ENCODE results near the gene CMIP.
A peak's percentile ranks its signal among the peaks of the same experiment; 100 is the strongest.

Gene CMIP

DNA sequence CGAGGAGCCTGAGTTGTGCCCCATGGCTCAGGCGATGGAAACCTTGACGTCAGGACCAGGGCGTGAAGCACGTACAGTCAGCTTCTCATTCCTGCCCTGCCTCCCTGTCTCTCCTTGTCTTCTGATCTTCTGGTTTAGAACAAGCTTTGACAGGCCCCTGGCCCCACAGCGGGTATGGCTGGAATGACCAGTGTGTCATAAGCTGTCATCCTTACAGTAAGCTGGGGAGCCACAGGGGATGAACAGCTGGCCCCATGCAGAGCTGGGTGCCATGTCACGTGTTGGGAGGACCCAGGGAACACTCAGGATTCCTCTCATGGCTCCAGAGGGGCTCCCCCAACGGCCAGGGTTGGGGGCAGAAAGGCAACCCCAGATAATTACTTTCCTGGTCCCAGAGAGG, 176.9 kb downstream of the CMIP start:
- DNase-seq (ENCODE audit: low read depth in 2 of 2) = no peak

DNA sequence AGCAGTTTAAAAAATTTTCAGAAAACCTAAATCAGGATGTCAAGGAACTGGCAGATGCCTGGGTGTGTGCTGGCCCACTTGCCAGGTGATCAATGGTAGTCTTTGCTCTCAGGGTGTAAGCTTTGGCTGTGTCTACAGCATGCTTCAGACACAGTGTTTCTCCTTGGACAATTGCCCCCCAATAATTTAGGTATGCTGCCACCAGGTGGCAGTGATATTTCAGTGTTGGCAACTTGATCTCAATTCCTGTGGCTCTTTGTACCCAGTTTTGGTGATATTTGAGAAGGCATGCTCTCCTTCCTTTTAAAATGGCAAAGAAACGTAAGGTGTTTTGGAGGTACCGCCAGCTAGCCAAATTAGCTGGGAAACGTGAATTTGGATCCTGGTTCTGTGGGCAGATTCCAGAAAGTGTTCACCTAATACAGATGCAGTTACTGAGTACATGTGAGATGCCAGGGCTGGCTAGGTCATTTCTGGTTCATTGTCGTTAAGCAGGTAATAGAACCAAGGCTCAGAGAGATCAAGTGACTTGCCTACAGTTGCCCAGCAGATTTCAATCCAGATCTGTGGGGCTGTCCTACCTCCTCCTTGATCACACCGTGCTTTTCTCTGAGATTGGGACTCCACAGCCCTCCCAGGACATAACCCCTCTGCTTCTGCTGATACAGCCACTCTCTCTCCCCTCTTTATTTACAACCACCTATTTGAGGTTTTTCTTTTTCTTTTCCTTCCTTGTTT, 178.9 kb downstream of the CMIP start:
- peak; percentile 35 to 38 for DNase-seq (ENCODE audit: low read depth in 2 of 2)

DNA sequence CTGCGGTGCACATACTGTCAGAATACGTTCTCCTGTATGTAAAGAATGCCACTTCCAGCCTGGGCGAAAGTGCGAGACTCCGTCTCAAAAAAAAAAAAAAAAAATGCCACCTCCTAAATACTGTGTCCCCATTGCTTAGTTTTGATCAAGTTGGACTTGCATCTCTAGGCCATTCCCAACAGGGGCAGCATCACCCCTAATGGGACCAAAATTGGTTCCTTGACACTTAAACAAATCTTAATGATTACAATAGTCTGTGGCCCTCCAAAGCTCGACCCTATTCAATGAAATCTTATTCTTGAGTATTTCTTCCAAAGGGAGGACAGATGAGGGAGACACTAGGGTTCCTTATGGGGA, 179.8 kb downstream of the CMIP start:
- no peak for DNase-seq (ENCODE audit: low read depth in 2 of 2)

GRCh38 chr16:81624760-81625543, 180.3 kb downstream of the CMIP start:
- no peak for DNase-seq (ENCODE audit: low read depth in 2 of 2)

GRCh38 chr16:81625544-81626153, 181.0 kb downstream of the CMIP start:
- DNase-seq (ENCODE audit: low read depth in 2 of 2) = no peak

- DNase-seq (ENCODE audit: low read depth in 2 of 2) = no peak
Measured at GRCh38 chr16:81626181-81626674, 181.6 kb downstream of the CMIP start.

- no peak for DNase-seq (ENCODE audit: low read depth in 2 of 2)
Measured at GRCh38 chr16:81627024-81627423, 182.4 kb downstream of the CMIP start.

GRCh38 chr16:81627729-81628244, 183.2 kb downstream of the CMIP start:
- no peak for DNase-seq (ENCODE audit: low read depth in 2 of 2)

GRCh38 chr16:81629034-81629802, 184.6 kb downstream of the CMIP start:
- no peak for DNase-seq (ENCODE audit: low read depth in 2 of 2)

DNA sequence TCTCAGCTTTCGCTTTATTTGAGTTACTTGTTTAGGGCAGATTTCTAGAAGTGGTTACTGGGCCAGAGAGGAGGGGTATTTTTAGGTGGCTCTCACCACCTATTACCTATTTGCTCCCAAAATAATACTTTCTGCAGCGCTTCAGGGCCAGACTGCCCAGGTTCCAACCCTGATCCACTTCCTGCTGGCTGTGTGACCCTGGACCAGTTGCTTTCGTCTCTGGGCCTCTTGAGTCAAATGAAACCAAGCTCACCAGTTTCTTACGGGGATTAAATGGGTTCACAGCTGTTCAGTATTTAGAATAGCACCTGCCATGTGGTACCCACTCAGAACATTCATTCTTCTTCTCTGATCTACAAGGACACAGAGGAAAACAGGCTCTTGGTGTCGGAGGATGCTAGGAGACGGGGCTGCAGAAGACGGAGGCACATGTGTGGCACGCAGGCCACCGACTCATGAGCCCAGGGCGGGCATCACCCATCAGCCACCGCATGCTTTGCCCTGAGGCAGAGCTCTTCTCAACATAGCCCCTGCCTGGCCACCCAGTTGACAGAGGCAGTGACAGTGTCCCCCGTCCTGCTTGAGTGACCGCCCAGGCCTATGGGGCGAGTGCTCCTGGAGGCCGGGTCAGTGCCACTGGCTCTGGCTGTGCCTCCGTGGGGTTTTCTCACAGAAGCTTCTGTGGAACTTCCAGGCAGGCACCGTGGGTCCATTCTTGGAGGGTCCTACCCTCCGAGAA, 185.5 kb downstream of the CMIP start:
- DNase-seq (ENCODE audit: low read depth in 2 of 2) = no peak

GRCh38 chr16:81630635-81631031, 186.0 kb downstream of the CMIP start:
- no peak for DNase-seq (ENCODE audit: low read depth in 2 of 2)

DNA sequence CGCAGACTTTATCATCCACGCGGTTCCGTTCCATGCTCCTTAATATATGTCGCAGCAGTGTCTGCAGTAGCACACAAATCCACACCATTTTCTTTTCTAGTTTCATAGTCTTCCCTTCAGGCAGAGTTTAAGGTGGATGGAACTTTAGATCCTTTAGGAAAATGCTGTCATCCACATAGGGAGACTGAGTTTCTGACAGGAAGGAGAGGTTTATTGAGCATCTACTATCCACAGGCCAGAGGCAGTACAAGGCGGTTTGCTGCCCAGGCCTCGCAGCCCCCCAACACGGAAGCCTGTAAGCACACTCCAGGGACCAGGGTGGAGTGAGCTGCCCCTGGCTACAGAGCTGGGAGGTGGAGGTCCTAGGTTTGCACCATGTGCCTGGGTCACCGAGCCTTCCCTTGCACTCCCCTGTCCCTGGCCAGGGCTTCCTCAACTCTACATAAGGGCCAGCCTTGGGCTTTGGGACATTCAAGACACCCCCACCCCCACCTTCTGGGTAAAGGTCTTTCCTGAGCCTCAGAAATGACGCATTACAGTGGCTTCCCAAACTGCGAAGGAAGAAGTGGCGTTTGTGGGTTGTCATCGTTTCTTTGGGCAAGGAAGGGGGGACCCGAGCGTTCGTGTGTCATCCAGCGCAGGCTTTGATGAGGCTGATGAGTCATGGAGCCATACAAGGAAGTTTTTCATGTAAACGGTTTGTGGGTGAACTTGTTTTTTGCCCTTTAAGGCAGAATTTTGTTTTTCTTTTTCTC, 188.0 kb downstream of the CMIP start:
- peak; percentile 37 to 39 for DNase-seq (ENCODE audit: low read depth in 2 of 2)

DNA sequence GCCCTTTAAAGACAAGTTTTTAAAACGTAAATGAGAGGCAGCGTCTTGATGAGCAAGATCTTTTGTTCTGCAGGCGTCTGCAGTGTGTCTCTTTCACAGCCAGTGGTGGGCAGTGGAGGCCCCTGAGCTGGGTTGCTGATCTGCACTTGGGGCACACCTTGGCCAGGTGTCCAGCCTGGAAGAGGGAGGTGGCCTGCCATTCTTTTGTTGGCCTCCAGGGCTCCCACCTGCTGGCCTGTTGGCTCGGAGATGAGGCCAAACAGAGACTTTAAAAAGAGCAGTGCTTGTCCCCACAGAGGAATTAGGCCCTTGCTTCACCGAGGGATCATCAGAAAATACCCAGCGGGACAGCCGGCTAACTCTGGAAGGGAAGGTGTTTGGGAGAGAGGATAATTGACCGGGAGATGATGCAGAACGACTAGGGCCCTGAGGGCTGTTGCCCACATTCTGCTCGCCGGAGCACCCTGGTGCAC, 188.6 kb downstream of the CMIP start:
- no peak for DNase-seq (ENCODE audit: low read depth in 2 of 2)

DNA sequence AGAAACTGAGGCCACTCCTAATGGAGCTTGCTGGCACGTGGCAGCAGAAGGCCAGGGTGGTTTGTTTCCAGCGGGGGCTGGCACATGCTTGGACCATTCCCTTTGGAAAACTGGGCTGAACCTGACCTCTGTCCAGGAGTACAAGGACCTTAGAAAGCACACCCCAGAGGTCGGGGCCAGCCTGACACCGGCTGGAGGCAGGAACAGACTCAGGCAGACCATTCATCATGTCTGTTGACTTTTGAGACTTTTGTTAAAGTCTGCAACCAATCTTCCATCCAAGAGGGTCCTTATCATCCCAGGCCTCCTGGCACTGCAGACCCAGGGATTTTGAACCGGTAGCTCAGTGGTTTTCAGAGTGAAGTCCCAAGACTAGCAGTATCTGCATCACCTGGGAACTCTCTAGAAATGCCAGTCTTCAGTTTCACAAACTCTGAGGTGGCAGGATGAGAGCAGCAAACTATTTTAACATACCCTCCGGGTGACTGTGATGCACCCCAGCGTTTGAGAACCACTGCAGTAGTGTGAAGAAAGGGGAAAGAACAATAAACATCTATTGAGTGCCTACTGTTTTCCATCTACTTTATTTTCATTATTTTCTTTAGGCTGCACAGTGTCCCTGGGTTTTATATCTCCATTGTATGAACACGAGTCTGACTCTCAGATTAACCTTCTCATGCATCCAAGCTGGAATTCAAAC, 189.2 kb downstream of the CMIP start:
- DNase-seq (ENCODE audit: low read depth in 2 of 2) = no peak

DNA sequence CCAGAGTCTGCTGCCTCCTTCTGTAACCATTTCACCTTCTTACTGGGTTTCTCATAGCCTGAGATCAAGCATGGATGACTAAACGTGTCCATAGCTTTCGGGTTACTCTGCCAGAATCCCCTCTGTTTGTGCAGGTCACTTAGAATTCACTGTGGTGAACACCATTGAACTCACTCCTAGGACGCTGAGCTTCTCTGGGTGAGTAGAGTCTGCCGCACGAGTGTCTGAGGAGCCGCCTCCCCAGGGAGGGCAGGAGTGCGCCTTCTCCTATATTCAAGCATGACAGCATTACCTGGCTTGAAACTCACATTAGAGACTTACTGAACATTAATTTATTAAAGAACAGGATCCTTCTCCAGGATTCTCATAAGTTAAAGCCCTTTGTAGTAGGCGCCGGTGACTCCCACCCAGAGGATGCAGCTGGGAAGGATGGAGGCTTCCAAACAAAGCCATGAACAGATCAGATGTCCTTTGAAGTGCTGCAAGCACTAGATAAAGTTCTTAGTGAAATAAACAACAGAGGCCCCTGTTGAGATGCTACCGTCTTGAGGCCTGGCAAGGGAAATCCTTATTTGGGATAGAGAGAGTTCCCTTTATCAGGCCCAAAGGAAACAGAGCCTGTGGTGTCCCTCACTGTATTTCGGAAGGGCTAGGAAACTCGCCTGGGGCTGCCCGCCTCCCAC, 189.9 kb downstream of the CMIP start:
- DNase-seq (ENCODE audit: low read depth in 2 of 2) = no peak

DNA sequence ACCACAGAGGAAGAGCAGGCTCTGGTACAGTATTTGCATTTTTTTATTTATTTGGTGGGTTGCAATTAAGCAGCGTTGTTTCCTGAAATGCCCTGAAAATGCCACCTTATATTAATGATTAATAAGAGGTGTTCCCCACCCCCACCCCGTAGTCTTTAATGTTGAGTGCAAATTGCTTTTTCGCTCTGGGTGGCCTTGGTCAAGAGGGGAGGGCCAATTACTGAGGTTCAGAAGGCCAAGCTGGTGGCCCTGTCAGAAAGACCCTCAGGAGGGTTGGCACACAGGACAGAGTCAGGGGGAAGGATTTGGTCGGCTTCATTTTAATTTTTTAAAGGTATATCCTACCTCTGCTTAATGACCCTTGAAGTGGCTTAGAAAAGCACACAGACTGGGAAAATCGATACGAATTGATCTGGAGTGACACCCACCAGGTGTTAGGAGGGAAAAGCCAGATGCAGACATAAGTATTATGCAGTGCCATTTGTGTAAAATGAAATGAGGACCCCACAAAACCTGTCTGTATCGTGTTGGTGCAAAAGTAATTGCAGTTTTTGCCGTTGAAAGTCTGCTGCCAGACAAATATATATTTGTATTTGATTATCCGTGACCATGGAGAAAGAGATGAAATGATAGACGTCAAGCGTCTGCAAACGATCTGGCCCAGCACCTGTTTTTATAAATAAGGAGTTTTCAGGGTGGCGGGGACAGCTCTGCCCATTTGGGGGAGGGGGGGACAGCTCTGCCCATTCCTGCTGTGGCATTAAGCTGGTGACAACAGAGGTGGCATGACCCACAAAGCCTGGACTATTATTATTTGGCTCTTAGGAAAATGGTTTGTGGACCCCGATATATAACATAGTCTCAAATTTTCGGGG, 190.7 kb downstream of the CMIP start:
- no peak for DNase-seq (ENCODE audit: low read depth in 2 of 2)

GRCh38 chr16:81636298-81636993, 191.8 kb downstream of the CMIP start:
- DNase-seq (ENCODE audit: low read depth in 2 of 2) = no peak

Data from stimulated activated CD4-positive, alpha-beta T cell treated with anti-CD3 and anti-CD28 coated beads, Interleukin-1b, Interleukin-23, amount 100 ng/mL, for 1 hour (primary cell).